HL-60 (cell line): ENCODE results near the gene AURKB.
A peak's percentile ranks its signal among the peaks of the same experiment; 100 is the strongest.
"Not testable (repeated sequence)": the region's sequence is repeated elsewhere in the genome, so short reads cannot be mapped to it uniquely, and the experiment has no call there.

Source experiments
- DNase-seq, 2 experiments: peaks; one replicate each; pipeline ENCODE4 v3.0.0-alpha.2; 2010 to 2020; ENCODE audit warnings: low read depth in 1 of 2, low spot score in 1 of 2
- H3K27ac ChIP-seq: fragments of 250-450 bp; sonication (Bioruptor Pico); replicated peaks from 2 replicates; pipeline ENCODE4 v1.5.1; 2020; ENCODE audit warnings: mild to moderate bottlenecking, moderate library complexity
- H3K27me3 ChIP-seq: fragments of 250-450 bp; sonication (Bioruptor Pico); 2 replicates; pipeline ENCODE4 v1.5.1; 2021; ENCODE audit warnings: mild to moderate bottlenecking, moderate library complexity; ENCODE audit not compliant: insufficient read depth, poor library complexity, severe bottlenecking
- H3K4me3 ChIP-seq: replicated peaks from 2 replicates; pipeline ENCODE4 v1.5.1; 2011; ENCODE audit warnings: mild to moderate bottlenecking, control low read depth, low read length; ENCODE audit not compliant: insufficient read depth
- CTCF ChIP-seq: IDR thresholded peaks from one replicate; pipeline ENCODE4 v1.5.1; 2011; ENCODE audit warnings: low read length, control low read depth, inconsistent platforms; ENCODE audit not compliant: insufficient read depth
- GABPA ChIP-seq: IDR thresholded peaks from 2 replicates; pipeline ENCODE4 v1.6.1; 2012; ENCODE audit warnings: low read depth
- POLR2AphosphoS5 ChIP-seq: IDR thresholded peaks from 2 replicates; pipeline ENCODE4 v1.6.1; 2012; ENCODE audit warnings: low read depth
- SPI1 ChIP-seq: IDR thresholded peaks from 2 replicates; pipeline ENCODE4 v1.6.1; 2012; ENCODE audit warnings: low read depth, mild to moderate bottlenecking, borderline replicate concordance
- TF ChIP-seq, protein P1 (sequence below): IDR thresholded peaks from 2 replicates; pipeline ENCODE4 v1.6.1; 2012; ENCODE audit warnings: low read depth; ENCODE audit not compliant: insufficient replicate concordance

The AURKB gene

GRCh38 chr17:8253801-8254200 lies 43.4 kb upstream of the AURKB start:
- H3K27ac ChIP-seq = no peak overlapping the region
- no peaks in the 10 kb centered on the region for H3K27me3 ChIP-seq
- H3K4me3 ChIP-seq = no peak overlapping the region
- TF ChIP-seq CTCF = no peak
- TF ChIP-seq POLR2AphosphoS5 = no peak
- no peak for TF ChIP-seq GABPA
- TF ChIP-seq, protein P1, sequence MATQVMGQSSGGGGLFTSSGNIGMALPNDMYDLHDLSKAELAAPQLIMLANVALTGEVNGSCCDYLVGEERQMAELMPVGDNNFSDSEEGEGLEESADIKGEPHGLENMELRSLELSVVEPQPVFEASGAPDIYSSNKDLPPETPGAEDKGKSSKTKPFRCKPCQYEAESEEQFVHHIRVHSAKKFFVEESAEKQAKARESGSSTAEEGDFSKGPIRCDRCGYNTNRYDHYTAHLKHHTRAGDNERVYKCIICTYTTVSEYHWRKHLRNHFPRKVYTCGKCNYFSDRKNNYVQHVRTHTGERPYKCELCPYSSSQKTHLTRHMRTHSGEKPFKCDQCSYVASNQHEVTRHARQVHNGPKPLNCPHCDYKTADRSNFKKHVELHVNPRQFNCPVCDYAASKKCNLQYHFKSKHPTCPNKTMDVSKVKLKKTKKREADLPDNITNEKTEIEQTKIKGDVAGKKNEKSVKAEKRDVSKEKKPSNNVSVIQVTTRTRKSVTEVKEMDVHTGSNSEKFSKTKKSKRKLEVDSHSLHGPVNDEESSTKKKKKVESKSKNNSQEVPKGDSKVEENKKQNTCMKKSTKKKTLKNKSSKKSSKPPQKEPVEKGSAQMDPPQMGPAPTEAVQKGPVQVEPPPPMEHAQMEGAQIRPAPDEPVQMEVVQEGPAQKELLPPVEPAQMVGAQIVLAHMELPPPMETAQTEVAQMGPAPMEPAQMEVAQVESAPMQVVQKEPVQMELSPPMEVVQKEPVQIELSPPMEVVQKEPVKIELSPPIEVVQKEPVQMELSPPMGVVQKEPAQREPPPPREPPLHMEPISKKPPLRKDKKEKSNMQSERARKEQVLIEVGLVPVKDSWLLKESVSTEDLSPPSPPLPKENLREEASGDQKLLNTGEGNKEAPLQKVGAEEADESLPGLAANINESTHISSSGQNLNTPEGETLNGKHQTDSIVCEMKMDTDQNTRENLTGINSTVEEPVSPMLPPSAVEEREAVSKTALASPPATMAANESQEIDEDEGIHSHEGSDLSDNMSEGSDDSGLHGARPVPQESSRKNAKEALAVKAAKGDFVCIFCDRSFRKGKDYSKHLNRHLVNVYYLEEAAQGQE = no peak
- no peak for TF ChIP-seq SPI1
- DNase-seq = no peak

DNA sequence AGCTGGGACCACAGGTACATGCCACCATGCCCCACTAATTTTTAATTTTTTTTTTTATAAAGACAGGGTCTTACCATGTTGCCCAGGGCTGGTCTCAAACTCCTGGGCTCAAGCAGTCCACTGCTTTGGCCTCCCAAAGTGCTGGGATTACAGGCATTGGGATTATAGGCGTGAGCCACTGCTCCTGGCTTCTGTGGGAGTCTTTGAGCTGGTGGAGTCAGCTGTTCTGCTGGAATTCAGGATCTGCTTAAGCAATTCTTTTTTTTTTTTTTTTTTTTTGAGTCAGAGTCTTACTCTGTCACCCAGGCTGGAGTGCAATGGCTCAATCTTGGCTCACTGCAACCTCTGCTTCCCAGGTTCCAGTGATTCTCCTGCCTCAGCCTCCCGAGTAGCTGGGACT lies 41.0 kb upstream of the AURKB start:
- not testable (repeated sequence) for DNase-seq, H3K4me3 ChIP-seq, H3K27me3 ChIP-seq, H3K27ac ChIP-seq

DNA sequence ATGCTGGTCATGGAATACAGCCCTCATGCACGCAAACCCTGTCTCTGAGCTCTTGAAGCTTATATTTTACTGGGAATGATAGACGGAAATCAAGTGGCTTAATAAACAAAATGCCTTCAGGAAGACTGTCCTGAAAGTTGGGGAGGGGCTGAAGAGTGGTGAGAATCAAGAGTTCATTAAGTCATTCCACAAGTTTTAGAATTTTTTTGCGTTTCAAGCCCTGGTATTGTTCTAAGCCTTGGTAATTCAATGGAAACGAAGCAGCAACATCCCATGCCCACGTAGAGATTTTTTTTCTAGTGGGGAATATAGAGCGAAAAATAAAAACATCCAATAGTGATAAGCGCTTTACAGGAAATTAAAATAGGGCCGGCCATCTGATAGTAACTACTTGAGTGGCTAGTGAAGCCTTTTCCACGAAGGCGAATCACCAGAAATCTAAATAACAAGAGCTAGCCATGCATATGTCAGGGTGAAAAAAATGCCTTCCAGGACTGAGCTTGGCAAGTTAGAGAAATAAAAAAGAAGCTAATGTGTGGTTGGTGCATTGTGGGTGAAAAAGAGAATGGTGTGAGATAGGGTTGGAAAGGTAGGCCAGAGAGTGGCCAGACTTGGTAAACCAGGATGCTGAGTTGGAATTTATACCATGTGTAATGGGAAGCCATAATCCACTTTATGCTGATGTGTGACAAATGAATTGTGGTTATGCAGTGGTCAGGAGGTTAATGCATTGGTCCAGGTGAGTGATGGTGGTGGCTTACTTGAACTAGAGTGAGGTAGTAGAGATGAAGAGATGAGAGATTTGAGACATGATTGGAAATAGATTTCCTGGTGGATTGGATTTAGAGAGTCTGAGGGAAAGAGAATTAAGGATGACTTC lies 39.5 kb upstream of the AURKB start:
- DNase-seq = no peak
- peak overlapping the region; percentile 72 for H3K4me3 ChIP-seq
- no peaks in the 10 kb centered on the region for H3K27me3 ChIP-seq
- H3K27ac ChIP-seq = peak overlapping the region; percentile 96
- TF ChIP-seq GABPA (no peak), CTCF (no peak), SPI1 (no peak), POLR2AphosphoS5 (no peak)
- TF ChIP-seq, protein P1 = no peak

DNA sequence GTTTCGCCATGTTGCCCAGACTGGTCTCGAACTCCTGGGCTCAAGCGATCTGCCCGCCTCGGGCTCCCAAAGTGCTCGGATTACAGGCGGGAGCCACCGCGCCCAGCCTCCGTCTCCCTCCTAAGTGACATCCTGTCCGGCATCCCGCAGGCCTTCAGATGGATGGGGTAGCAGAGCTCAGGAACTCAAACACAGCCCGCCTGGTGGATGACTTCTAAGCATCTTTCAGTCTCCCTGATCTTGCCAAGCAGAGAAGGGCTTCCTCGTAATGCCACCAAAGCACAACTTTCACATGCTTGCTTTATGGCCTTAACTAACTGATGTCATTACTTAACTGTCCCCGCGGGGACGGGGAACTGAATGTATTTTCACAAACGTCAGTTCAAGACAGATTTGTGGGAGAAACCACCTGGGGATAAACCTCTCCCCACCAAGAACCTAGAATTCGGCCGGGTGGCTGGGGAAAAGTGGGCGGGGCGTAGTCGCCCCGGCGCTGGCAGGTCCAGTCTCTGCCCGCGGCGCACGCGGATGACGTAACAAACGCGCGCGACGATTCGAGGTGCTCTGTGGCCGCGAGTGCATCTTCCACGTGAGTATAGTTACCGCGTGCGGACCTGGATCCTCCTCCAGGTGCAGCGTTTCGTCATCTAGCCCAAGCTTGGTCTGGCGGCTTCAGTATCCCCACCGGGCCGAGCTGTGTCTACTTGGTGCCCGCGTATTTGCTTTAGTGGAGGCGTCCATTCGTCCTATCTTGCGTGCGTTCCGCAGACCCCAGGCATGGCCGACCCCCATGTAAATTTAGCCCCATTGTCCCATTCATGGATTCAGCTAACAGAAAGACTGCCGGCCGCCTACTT lies 38.6 kb upstream of the AURKB start, which contains the start of gene PFAS:
TSS of gene PFAS (plus strand) at position 539 of the 857 bp plus-strand sequence. CDS start 4,649 bp downstream, outside the sequence.
- TF ChIP-seq POLR2AphosphoS5 = peak; percentile 76
- no peak for TF ChIP-seq CTCF
- H3K27me3 ChIP-seq = no peaks in the 10 kb centered on the region
- peak within 1 kb of the TSS; percentile 96 for H3K27ac ChIP-seq
- H3K4me3 ChIP-seq = peak within 1 kb of the TSS; percentile 72
- DNase-seq = peak; percentile 89 to 91
